ENCODE measurements around the gene PPP1R13B.

DNA sequence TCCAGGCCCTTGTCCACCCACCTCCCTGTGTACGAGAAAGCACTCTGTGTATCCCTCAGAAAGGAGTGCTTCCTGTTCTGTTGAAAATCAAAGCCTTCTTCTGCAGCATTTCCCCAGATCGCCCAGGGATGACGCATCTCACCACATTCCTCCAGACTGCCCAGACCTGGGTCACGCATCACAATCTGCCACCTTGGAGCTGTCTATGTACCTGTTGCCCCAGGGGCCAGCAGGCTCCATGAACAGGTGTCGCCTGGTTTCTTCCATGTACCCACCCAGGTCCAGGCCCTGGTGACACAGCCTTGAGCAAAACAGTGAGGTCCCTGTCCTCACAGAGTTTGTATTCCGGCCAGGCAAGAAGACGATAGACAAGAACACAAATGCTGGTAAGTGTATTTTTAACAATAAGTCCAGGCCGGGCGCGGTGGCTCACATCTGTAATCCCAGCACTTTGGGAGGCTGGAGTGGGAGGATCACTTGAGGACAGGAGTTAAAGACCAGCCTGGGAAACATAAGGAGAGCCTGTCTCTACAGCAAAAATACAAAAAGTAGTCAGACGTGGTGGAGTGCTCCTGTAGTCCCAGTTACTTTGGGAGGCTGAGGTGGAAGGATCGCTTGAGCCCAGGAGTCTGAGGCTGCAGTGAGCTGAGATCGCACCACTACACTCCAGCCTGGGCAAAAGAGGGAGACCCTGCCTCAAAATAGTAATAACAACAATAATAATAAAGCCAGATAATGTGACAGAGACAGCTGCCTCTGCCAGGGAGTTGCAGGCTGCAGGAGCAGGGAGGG lies 6.8 kb upstream of the PPP1R13B start:
- TF ChIP-seq, protein P1, sequence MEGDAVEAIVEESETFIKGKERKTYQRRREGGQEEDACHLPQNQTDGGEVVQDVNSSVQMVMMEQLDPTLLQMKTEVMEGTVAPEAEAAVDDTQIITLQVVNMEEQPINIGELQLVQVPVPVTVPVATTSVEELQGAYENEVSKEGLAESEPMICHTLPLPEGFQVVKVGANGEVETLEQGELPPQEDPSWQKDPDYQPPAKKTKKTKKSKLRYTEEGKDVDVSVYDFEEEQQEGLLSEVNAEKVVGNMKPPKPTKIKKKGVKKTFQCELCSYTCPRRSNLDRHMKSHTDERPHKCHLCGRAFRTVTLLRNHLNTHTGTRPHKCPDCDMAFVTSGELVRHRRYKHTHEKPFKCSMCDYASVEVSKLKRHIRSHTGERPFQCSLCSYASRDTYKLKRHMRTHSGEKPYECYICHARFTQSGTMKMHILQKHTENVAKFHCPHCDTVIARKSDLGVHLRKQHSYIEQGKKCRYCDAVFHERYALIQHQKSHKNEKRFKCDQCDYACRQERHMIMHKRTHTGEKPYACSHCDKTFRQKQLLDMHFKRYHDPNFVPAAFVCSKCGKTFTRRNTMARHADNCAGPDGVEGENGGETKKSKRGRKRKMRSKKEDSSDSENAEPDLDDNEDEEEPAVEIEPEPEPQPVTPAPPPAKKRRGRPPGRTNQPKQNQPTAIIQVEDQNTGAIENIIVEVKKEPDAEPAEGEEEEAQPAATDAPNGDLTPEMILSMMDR (IDR thresholded peaks at IDR 0.05; ENCODE audit: insufficient read depth, low read length) = no peak
- TF ChIP-seq POLR2AphosphoS5 (IDR thresholded peaks at IDR 0.05; ENCODE audit: low read depth) (no peak), GABPA (IDR thresholded peaks at IDR 0.05; ENCODE audit: low read depth) (no peak)
